ENCODE measurements around the gene ATP6V0A4. TPM values are rescaled to one million over a fixed set of nuclear protein-coding genes. Genes with fewer than 3 reads are reported as not detected.

Gene ATP6V0A4
- total RNA-seq, 1 donor from 2014 or later, result 0.25 TPM

- Mint-ChIP-seq H3K9me3 (ENCODE audit: unreplicated experiment) (no peaks in the 10 kb centered on the region), H3K27me3 (ENCODE audit: low read depth, unreplicated experiment) (no peaks in the 10 kb centered on the region), H3K27ac (ENCODE audit: unreplicated experiment) (peak overlapping the region; percentile 80), H3K4me3 (ENCODE audit: unreplicated experiment) (no peak overlapping the region), H3K4me1 (ENCODE audit: low read depth, unreplicated experiment) (peaks cover 24% of the 10 kb centered on the region), H3K36me3 (ENCODE audit: low read depth, unreplicated experiment) (peaks cover 3% of the 10 kb centered on the region)
- Histone ChIP-seq H3K9me3 (ENCODE audit: insufficient read depth, low read depth, low read length) (no peaks in the 10 kb centered on the region), H3K79me2 (ENCODE audit: insufficient read depth, low read length) (no peaks in the 10 kb centered on the region), H3K4me3 (ENCODE audit: insufficient read depth, low read depth, low read length) (no peak overlapping the region), H2AFZ (ENCODE audit: low read depth, low read length) (peak overlapping the region; percentile 42), H3K9ac (ENCODE audit: low read length) (no peak overlapping the region), H3K4me2 (ENCODE audit: low read length) (no peak overlapping the region), H3K36me3 (ENCODE audit: insufficient read depth, low read length) (no peaks in the 10 kb centered on the region), H3K4me1 (ENCODE audit: insufficient read depth, low read length) (peaks cover 8% of the 10 kb centered on the region), H4K20me1 (ENCODE audit: insufficient read depth, low read length) (no peaks in the 10 kb centered on the region), H3K27ac (ENCODE audit: low read depth, low read length) (no peak overlapping the region), H3K27me3 (ENCODE audit: insufficient read depth, low read length) (no peaks in the 10 kb centered on the region)
- no peak for TF ChIP-seq EZH2 (IDR thresholded peaks at IDR 0.05; ENCODE audit: insufficient read depth, low read length)
- TF ChIP-seq, protein P1, sequence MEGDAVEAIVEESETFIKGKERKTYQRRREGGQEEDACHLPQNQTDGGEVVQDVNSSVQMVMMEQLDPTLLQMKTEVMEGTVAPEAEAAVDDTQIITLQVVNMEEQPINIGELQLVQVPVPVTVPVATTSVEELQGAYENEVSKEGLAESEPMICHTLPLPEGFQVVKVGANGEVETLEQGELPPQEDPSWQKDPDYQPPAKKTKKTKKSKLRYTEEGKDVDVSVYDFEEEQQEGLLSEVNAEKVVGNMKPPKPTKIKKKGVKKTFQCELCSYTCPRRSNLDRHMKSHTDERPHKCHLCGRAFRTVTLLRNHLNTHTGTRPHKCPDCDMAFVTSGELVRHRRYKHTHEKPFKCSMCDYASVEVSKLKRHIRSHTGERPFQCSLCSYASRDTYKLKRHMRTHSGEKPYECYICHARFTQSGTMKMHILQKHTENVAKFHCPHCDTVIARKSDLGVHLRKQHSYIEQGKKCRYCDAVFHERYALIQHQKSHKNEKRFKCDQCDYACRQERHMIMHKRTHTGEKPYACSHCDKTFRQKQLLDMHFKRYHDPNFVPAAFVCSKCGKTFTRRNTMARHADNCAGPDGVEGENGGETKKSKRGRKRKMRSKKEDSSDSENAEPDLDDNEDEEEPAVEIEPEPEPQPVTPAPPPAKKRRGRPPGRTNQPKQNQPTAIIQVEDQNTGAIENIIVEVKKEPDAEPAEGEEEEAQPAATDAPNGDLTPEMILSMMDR (IDR thresholded peaks at IDR 0.05; ENCODE audit: insufficient read depth, low read depth, low read length), result no peak
- FAIRE-seq (no peak), DNase-seq (ENCODE audit: low read depth) (no peak)
These were observed 56.6 kb downstream of the ATP6V0A4 start for GRCh38 chr7:138741453-138741735.

DNA sequence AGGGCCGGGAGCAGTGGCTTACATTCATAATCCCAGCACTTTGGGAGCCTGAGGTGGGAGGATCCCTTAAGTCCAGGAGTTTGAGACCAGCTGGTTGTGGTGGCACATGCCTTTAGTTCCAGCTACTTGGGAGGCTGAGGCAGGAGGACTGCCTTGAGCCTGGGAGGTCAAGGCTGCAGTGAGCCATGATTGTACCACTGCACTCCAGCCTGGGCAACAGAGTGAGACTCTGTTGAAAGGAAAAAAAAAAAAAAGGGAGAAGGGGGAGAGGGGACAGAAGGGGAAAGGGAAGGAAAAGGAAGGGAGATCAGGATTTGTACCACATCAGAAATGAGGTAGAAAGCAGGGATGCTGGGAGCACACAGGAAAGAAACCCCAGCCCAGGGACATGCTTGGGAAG is 58.1 kb downstream of the ATP6V0A4 start:
- DNase-seq (ENCODE audit: low read depth) (no peak), FAIRE-seq (no peak)
- Histone ChIP-seq H4K20me1 (ENCODE audit: insufficient read depth, low read length) (no peaks in the 10 kb centered on the region), H3K79me2 (ENCODE audit: insufficient read depth, low read length) (no peaks in the 10 kb centered on the region), H3K4me1 (ENCODE audit: insufficient read depth, low read length) (peaks cover 8% of the 10 kb centered on the region), H3K9me3 (ENCODE audit: insufficient read depth, low read depth, low read length) (no peaks in the 10 kb centered on the region), H3K4me3 (ENCODE audit: insufficient read depth, low read depth, low read length) (no peak overlapping the region), H3K4me2 (ENCODE audit: low read length) (no peak overlapping the region), H3K36me3 (ENCODE audit: insufficient read depth, low read length) (no peaks in the 10 kb centered on the region), H2AFZ (ENCODE audit: low read depth, low read length) (no peak overlapping the region), H3K27ac (ENCODE audit: low read depth, low read length) (no peak overlapping the region), H3K27me3 (ENCODE audit: insufficient read depth, low read length) (no peaks in the 10 kb centered on the region), H3K9ac (ENCODE audit: low read length) (no peak overlapping the region)
- H3K9me3 Mint-ChIP-seq (ENCODE audit: unreplicated experiment), result no peaks in the 10 kb centered on the region
- peaks cover 3% of the 10 kb centered on the region for H3K27me3 Mint-ChIP-seq (ENCODE audit: low read depth, unreplicated experiment)
- H3K27ac Mint-ChIP-seq (ENCODE audit: unreplicated experiment), result peak overlapping the region; percentile 6
- peaks cover 3% of the 10 kb centered on the region for H3K36me3 Mint-ChIP-seq (ENCODE audit: low read depth, unreplicated experiment)
- TF ChIP-seq, protein P1 (IDR thresholded peaks at IDR 0.05; ENCODE audit: insufficient read depth, low read depth, low read length), result no peak
- TF ChIP-seq EZH2 (IDR thresholded peaks at IDR 0.05; ENCODE audit: insufficient read depth, low read length), result no peak
- H3K4me1 Mint-ChIP-seq (ENCODE audit: low read depth, unreplicated experiment), result peaks cover 24% of the 10 kb centered on the region
- no peak overlapping the region for H3K4me3 Mint-ChIP-seq (ENCODE audit: unreplicated experiment)

DNA sequence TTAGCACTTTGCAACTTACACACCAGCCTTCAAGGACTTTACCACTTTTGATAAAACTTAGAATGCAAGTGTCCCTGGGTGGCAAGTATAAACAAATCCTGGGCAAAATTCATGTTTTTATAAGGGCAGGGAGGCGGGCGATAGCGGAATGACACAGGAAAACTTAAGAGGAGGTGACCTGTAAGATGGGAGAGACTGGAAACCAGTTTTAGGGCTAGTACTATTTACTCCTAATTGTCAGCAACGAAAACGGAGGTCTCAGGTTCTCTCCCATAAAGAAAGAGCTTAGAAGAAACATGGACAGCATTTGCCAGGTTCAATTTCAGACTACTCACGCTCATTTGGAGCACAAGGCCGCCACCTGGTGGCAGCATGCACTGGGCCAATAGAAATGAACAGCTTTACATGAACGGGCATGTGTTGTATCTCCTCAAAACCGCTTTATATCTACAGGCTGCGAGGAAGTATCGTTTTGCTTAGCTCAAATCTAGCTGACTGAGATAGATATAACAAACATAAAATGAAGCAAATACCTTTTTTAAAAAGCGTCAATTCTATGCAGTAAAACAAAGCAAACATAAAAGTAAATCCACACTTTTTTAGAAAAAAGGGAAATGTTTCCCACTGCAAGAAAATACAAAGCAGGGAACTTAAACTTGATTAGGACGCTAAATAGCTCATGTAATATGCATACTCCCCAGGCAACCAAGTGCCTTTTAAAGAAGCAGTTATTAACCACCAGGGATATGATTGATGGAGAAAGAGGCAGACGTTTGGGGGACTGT is 59.3 kb downstream of the ATP6V0A4 start:
- Histone ChIP-seq H4K20me1 (ENCODE audit: insufficient read depth, low read length) (no peaks in the 10 kb centered on the region), H3K4me3 (ENCODE audit: insufficient read depth, low read depth, low read length) (no peak overlapping the region), H2AFZ (ENCODE audit: low read depth, low read length) (peak overlapping the region; percentile 49), H3K27me3 (ENCODE audit: insufficient read depth, low read length) (no peaks in the 10 kb centered on the region), H3K27ac (ENCODE audit: low read depth, low read length) (no peak overlapping the region), H3K36me3 (ENCODE audit: insufficient read depth, low read length) (no peaks in the 10 kb centered on the region), H3K9me3 (ENCODE audit: insufficient read depth, low read depth, low read length) (no peaks in the 10 kb centered on the region), H3K4me2 (ENCODE audit: low read length) (peak overlapping the region; percentile 67), H3K4me1 (ENCODE audit: insufficient read depth, low read length) (peaks cover 8% of the 10 kb centered on the region), H3K79me2 (ENCODE audit: insufficient read depth, low read length) (no peaks in the 10 kb centered on the region), H3K9ac (ENCODE audit: low read length) (peak overlapping the region; percentile 44)
- Mint-ChIP-seq H3K4me1 (ENCODE audit: low read depth, unreplicated experiment) (peaks cover 24% of the 10 kb centered on the region), H3K27me3 (ENCODE audit: low read depth, unreplicated experiment) (peaks cover 8% of the 10 kb centered on the region), H3K36me3 (ENCODE audit: low read depth, unreplicated experiment) (peaks cover 3% of the 10 kb centered on the region), H3K9me3 (ENCODE audit: unreplicated experiment) (no peaks in the 10 kb centered on the region), H3K4me3 (ENCODE audit: unreplicated experiment) (peak overlapping the region; percentile 27), H3K27ac (ENCODE audit: unreplicated experiment) (peak overlapping the region; percentile 70)
- TF ChIP-seq, protein P1 (IDR thresholded peaks at IDR 0.05; ENCODE audit: insufficient read depth, low read depth, low read length), result peak; percentile 99
- TF ChIP-seq EZH2 (IDR thresholded peaks at IDR 0.05; ENCODE audit: insufficient read depth, low read length), result no peak
- FAIRE-seq (peak; percentile 56), DNase-seq (ENCODE audit: low read depth) (peak; percentile 64)

Data from astrocyte (in vitro differentiated cells and primary cell).